IMR-90 (cell line): Measurements from ENCODE around the gene CLC. TPM values are rescaled to one million over a fixed set of nuclear protein-coding genes. Genes with fewer than 3 reads are reported as not detected.

Source experiments
- ATAC-seq: fragments of 200-7000 bp; cut with Tn5 transposase; 2 replicates; pipeline ENCODE4 v1.9.1; 2020; ENCODE audit warnings: low read depth, mild to moderate bottlenecking, moderate library complexity
- BruUV-seq: library from RNA; stranded (reverse); fragments of 400-500 nt; replicated peaks from 2 replicates; lab custom pipeline; 2021; lab: Mats Ljungman, UMichigan
- CTCF ChIA-PET: fragments of 300-600 bp; formaldehyde crosslinking; extraction: SDS; loops from one replicate; lab custom pipeline; 2021; ENCODE audit warnings: antibody characterized with exemption; lab: Yijun Ruan, JAX
- POLR2A ChIA-PET: fragments of 300-600 bp; sonication (Branson Sonifier 250); formaldehyde crosslinking; loops from one replicate; lab custom pipeline; 2022; ENCODE audit warnings: antibody characterized with exemption; ENCODE audit not compliant: unreplicated experiment; lab: Charles Lee
- DNase-seq: peaks from one replicate; pipeline ENCODE4 v3.0.0; 2013
- H2AFZ ChIP-seq: replicated peaks from 2 replicates; pipeline ENCODE3; 2013; ENCODE audit warnings: low read length, mild to moderate bottlenecking; ENCODE audit not compliant: poor library complexity
- H2AK5ac ChIP-seq: 2 replicates; pipeline ENCODE4 v1.6.1; 2013; ENCODE audit warnings: low read depth, low read length, inconsistent platforms
- H2AK9ac ChIP-seq: replicated peaks from 2 replicates; pipeline ENCODE3; 2013; ENCODE audit warnings: mild to moderate bottlenecking, low read depth, low read length, moderate library complexity; ENCODE audit not compliant: poor library complexity
- H2BK120ac ChIP-seq: 2 replicates; pipeline ENCODE4 v1.6.1; 2013; ENCODE audit warnings: low read depth, low read length, inconsistent platforms
- H2BK15ac ChIP-seq: 3 replicates; pipeline ENCODE4 v1.6.1; 2013; ENCODE audit warnings: low read depth, low read length, inconsistent platforms
- H2BK20ac ChIP-seq: 2 replicates; pipeline ENCODE4 v1.6.1; 2013; ENCODE audit warnings: low read depth, mild to moderate bottlenecking, inconsistent platforms, low read length, moderate library complexity
- H2BK5ac ChIP-seq: 2 replicates; pipeline ENCODE4 v1.6.1; 2013; ENCODE audit warnings: mild to moderate bottlenecking, low read depth, low read length, inconsistent platforms; ENCODE audit not compliant: poor library complexity, severe bottlenecking
- H3K14ac ChIP-seq: replicated peaks from 2 replicates; pipeline ENCODE4 v1.6.1; 2013; ENCODE audit warnings: low read depth, low read length, inconsistent platforms
- H3K18ac ChIP-seq: 2 replicates; pipeline ENCODE4 v1.6.1; 2013; ENCODE audit warnings: low read depth, low read length, control low read depth
- H3K23ac ChIP-seq: 2 replicates; pipeline ENCODE4 v1.6.1; 2013; ENCODE audit warnings: low read depth, low read length, inconsistent platforms
- H3K27ac ChIP-seq: 2 replicates; pipeline ENCODE4 v1.5.1; 2013; ENCODE audit warnings: mild to moderate bottlenecking, control low read depth, low read length; ENCODE audit not compliant: insufficient read depth
- H3K27me3 ChIP-seq: 2 replicates; pipeline ENCODE4 v1.6.1; 2013; ENCODE audit warnings: low read length; ENCODE audit not compliant: control insufficient read depth, insufficient read depth
- H3K36me3 ChIP-seq: 2 replicates; pipeline ENCODE4 v1.6.1; 2013; ENCODE audit warnings: low read length, mixed read lengths; ENCODE audit not compliant: control insufficient read depth, insufficient read depth
- H3K4ac ChIP-seq: 2 replicates; pipeline ENCODE4 v1.6.1; 2013; ENCODE audit warnings: low read depth, low read length, inconsistent platforms
- H3K4me1 ChIP-seq: 2 replicates; pipeline ENCODE4 v1.6.1; 2013; ENCODE audit warnings: low read length, mixed read lengths; ENCODE audit not compliant: control insufficient read depth, insufficient read depth
- H3K4me2 ChIP-seq: 2 replicates; pipeline ENCODE4 v1.6.1; 2013; ENCODE audit warnings: low read depth, mild to moderate bottlenecking, control low read depth, low read length, moderate library complexity
- H3K4me3 ChIP-seq: 2 replicates; pipeline ENCODE4 v1.5.1; 2013; ENCODE audit warnings: low read depth, mild to moderate bottlenecking, control low read depth, low read length, moderate library complexity; ENCODE audit not compliant: insufficient read depth
- H3K56ac ChIP-seq: 2 replicates; pipeline ENCODE4 v1.6.1; 2013; ENCODE audit warnings: low read length, inconsistent platforms; ENCODE audit not compliant: insufficient read depth; ENCODE audit errors: extremely low read depth
- H3K79me1 ChIP-seq, 2 experiments: 2 replicates each; pipeline ENCODE4 v1.6.1; 2013; ENCODE audit warnings: low read length in 2 of 2, inconsistent platforms in 1 of 2, low read depth in 1 of 2
- H3K9ac ChIP-seq: 2 replicates; pipeline ENCODE4 v1.6.1; 2013; ENCODE audit warnings: low read depth, low read length, control low read depth
- H3K9me1 ChIP-seq: 2 replicates; pipeline ENCODE4 v1.6.1; 2013; ENCODE audit warnings: low read length, inconsistent platforms; ENCODE audit not compliant: insufficient read depth
- H3K9me3 ChIP-seq: 2 replicates; pipeline ENCODE4 v1.6.1; 2013; ENCODE audit warnings: low read length; ENCODE audit not compliant: control insufficient read depth, insufficient read depth
- H4K20me1 ChIP-seq: 2 replicates; pipeline ENCODE4 v1.6.1; 2013; ENCODE audit warnings: low read length, inconsistent platforms; ENCODE audit not compliant: insufficient read depth
- H4K5ac ChIP-seq: 2 replicates; pipeline ENCODE4 v1.6.1; 2013; ENCODE audit warnings: mild to moderate bottlenecking, low read depth, low read length, control low read depth
- H4K8ac ChIP-seq, 2 experiments: 2 replicates each; pipeline ENCODE4 v1.6.1; 2013; ENCODE audit warnings: low read depth in 2 of 2, low read length in 2 of 2, control low read depth in 1 of 2, inconsistent platforms in 1 of 2
- H4K91ac ChIP-seq: 2 replicates; pipeline ENCODE4 v1.6.1; 2013; ENCODE audit warnings: low read depth, low read length, inconsistent platforms; ENCODE audit not compliant: insufficient read depth
- BHLHE40 ChIP-seq: fragments of 150-350 bp; IDR thresholded peaks from 2 replicates; pipeline ENCODE4 v1.6.1; 2016; ENCODE audit warnings: mild to moderate bottlenecking, low read depth, low read length
- CEBPB ChIP-seq: IDR thresholded peaks from 2 replicates; pipeline ENCODE4 v1.6.1; 2012; ENCODE audit warnings: low read depth, low read length, improper control_type of control experiment
- CTCF ChIP-seq: conservative IDR thresholded peaks from 2 replicates; pipeline ENCODE4 v1.5.1; 2012; ENCODE audit warnings: mild to moderate bottlenecking, low read depth, low read length, improper control_type of control experiment
- ELK1 ChIP-seq: fragments of 150-350 bp; IDR thresholded peaks from 2 replicates; pipeline ENCODE4 v1.6.1; 2016; ENCODE audit warnings: low read depth, mild to moderate bottlenecking, low read length, moderate library complexity, borderline replicate concordance
- FOS ChIP-seq: fragments of 150-350 bp; IDR thresholded peaks from 2 replicates; pipeline ENCODE4 v1.6.1; 2016; ENCODE audit warnings: low read depth, low read length
- MAFK ChIP-seq: IDR thresholded peaks from 2 replicates; pipeline ENCODE4 v1.6.1; 2012; ENCODE audit warnings: low read depth, low read length, improper control_type of control experiment
- MAZ ChIP-seq: IDR thresholded peaks from 2 replicates; pipeline ENCODE4 v1.6.1; 2012; ENCODE audit warnings: low read depth, mild to moderate bottlenecking, low read length, improper control_type of control experiment, moderate library complexity, borderline replicate concordance
- MXI1 ChIP-seq: IDR thresholded peaks from 2 replicates; pipeline ENCODE4 v1.6.1; 2012; ENCODE audit warnings: low read depth, mild to moderate bottlenecking, low read length, moderate library complexity, borderline replicate concordance
- NFE2L2 ChIP-seq: fragments of 150-350 bp; IDR thresholded peaks from 2 replicates; pipeline ENCODE4 v1.6.1; 2016; ENCODE audit warnings: low read depth, mild to moderate bottlenecking, low read length
- POLR2A ChIP-seq: IDR thresholded peaks from 2 replicates; pipeline ENCODE4 v1.6.1; 2012; ENCODE audit warnings: mild to moderate bottlenecking, low read depth, low read length
- RAD21 ChIP-seq: IDR thresholded peaks from 2 replicates; pipeline ENCODE4 v1.6.1; 2012; ENCODE audit warnings: low read length, improper control_type of control experiment
- RCOR1 ChIP-seq: IDR thresholded peaks from 2 replicates; pipeline ENCODE4 v1.6.1; 2012; ENCODE audit warnings: mild to moderate bottlenecking, low read length, improper control_type of control experiment; ENCODE audit not compliant: insufficient replicate concordance
- RFX5 ChIP-seq: IDR thresholded peaks from 2 replicates; pipeline ENCODE4 v1.8.0; 2012; ENCODE audit warnings: low read depth, mild to moderate bottlenecking, low read length, moderate library complexity
- SMC3 ChIP-seq: fragments of 150-350 bp; IDR thresholded peaks from 2 replicates; pipeline ENCODE4 v1.6.1; 2016; ENCODE audit warnings: low read depth, mild to moderate bottlenecking, antibody characterized with exemption, low read length, moderate library complexity
- WGBS, 2 experiments: methylation state at CpG; one replicate each; pipeline versions ENCODE4 v1.1.5 to v1.1.7; 2013; ENCODE audit warnings: missing lambda C conversion rate in 2 of 2; ENCODE audit not compliant: insufficient read length in 1 of 2; ENCODE audit errors: extremely low coverage in 2 of 2; 5-methylcytosine and 5-hydroxymethylcytosine counted together
- dilution Hi-C: fragments of 300-500 bp; cut with HindIII; formaldehyde crosslinking; loops from one replicate; pipeline ENCODE4 v1.14.3; 2018; ENCODE audit warnings: low sequenced_read_pairs; ENCODE audit not compliant: unreplicated experiment
- in situ Hi-C: fragments of 300-500 bp; cut with MboI; formaldehyde crosslinking; loops from 3 replicates; pipeline ENCODE4 v1.14.3; 2019; ENCODE audit warnings: low sequenced_read_pairs, inconsistent platforms, mixed read lengths
- intact Hi-C: fragments of 100-400 bp; cut with micrococcal nuclease; formaldehyde crosslinking; loops from 2 replicates; pipeline ENCODE4 v1.10.0; 2022
- polyA plus RNA-seq, 3 experiments: library from polyadenylated mRNA; depleted of rRNA; stranded (reverse); fragments of >200 nt; gene quantifications; 2 replicates each; pipeline ENCODE4 v1.2.3, GENCODE V29; 2012; ENCODE audit warnings: low replicate concordance in 1 of 3
- total RNA-seq: library from RNA; depleted of rRNA; stranded (reverse); fragments of >200 nt; gene quantifications from 2 replicates; pipeline ENCODE4 v1.2.3, GENCODE V29; 2012
- TF ChIP-seq, protein P1 (sequence below): fragments of 150-350 bp; IDR thresholded peaks from 2 replicates; pipeline ENCODE4 v1.6.1; 2017; ENCODE audit warnings: mild to moderate bottlenecking, antibody characterized with exemption, low read length, low read depth

Gene CLC
- total and polyA plus RNA-seq, 2 of the 4 experiments (the other 2 are of a cell fraction) = not detected

DNA sequence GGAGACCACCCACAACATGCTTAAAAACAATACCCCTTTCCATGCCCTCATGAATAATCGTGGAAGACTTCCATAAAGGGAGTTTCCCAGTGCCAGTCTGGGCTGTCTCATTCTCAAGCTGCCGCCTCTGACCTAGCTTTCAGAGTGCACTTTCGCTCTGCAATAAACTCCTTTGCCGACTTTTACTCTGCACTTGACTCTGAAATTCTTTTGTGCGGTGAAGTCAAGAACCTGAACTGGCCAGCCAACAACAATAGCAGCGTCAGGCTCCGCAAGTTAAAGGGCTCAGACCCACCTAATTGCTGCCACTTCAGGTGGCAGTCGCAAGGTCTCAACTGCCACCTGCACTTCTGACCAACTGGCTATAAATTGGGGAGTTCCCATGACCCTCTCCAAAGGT lies 30.5 kb upstream of the CLC start:
- in situ Hi-C loops = no loop called here

More for the DNA sequence above, 30.5 kb upstream of the CLC start:
- CTCF ChIA-PET = no interaction called here
- Histone ChIP-seq H2AK5ac (no peak overlapping the region), H3K27ac (no peak overlapping the region), H3K36me3 (no peaks in the 10 kb centered on the region), H3K9me3 (peaks cover 3% of the 10 kb centered on the region; the same call in 1 of the 2 replicates), H2AFZ (no peak overlapping the region), H3K4ac (no peak overlapping the region), H3K27me3 (no peaks in the 10 kb centered on the region; the same call in 1 of the 2 replicates), H3K4me3 (no peak overlapping the region), H3K56ac (no peak overlapping the region), H3K23ac (no peak overlapping the region), H3K4me1 (no peaks in the 10 kb centered on the region), H2AK9ac (no peak overlapping the region), H3K14ac (no peak overlapping the region), H3K18ac (no peak overlapping the region), H2BK20ac (no peak overlapping the region), H3K4me2 (no peak overlapping the region), H4K91ac (no peak overlapping the region), H3K9ac (no peak overlapping the region), H4K20me1 (no peaks in the 10 kb centered on the region), H2BK15ac (no peak overlapping the region), H4K5ac (no peak overlapping the region), H4K8ac (no peak overlapping the region), H3K9me1 (no peaks in the 10 kb centered on the region), H2BK120ac (no peak overlapping the region), H3K79me1 (no peaks in the 10 kb centered on the region), H2BK5ac (no peak overlapping the region)
- DNase-seq (no peak), ATAC-seq (no peak)
- TF ChIP-seq BHLHE40 (no peak), CEBPB (no peak), SMC3 (no peak), FOS (no peak), RAD21 (no peak), ELK1 (no peak), NFE2L2 (no peak), RCOR1 (no peak), CTCF (no peak), MAZ (no peak), MAFK (no peak), MXI1 (no peak), RFX5 (no peak), POLR2A (no peak)
- TF ChIP-seq, protein P1, sequence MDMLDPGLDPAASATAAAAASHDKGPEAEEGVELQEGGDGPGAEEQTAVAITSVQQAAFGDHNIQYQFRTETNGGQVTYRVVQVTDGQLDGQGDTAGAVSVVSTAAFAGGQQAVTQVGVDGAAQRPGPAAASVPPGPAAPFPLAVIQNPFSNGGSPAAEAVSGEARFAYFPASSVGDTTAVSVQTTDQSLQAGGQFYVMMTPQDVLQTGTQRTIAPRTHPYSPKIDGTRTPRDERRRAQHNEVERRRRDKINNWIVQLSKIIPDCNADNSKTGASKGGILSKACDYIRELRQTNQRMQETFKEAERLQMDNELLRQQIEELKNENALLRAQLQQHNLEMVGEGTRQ = no peak
- 67% methylated on average over 7 of the region's 8 CpGs; no CpG with 5 or more reads in 1 of the 2 experiments for WGBS, 2 experiments
- dilution Hi-C loops = no loop called here
- POLR2A ChIA-PET = no interaction called here
- intact Hi-C loops = loop anchor here (5.0 kb wide), 1 partner anchor 216 kb away; no protein-coding TSS in a partner anchor
- BruUV-seq = no TSS peak
